GM19023 (cell line): ENCODE measurements around the gene TIE1.

Experiments used
- ATAC-seq: cut with Tn5 transposase; IDR thresholded peaks from one replicate; pipeline ENCODE4 v1.9.1; 2021; ENCODE audit warnings: mild to moderate bottlenecking, moderate library complexity; ENCODE audit not compliant: unreplicated experiment

TIE1 gene

GRCh38 chr1:43273708-43274107 lies 27.1 kb upstream of the TIE1 start:
- no peak for ATAC-seq

DNA sequence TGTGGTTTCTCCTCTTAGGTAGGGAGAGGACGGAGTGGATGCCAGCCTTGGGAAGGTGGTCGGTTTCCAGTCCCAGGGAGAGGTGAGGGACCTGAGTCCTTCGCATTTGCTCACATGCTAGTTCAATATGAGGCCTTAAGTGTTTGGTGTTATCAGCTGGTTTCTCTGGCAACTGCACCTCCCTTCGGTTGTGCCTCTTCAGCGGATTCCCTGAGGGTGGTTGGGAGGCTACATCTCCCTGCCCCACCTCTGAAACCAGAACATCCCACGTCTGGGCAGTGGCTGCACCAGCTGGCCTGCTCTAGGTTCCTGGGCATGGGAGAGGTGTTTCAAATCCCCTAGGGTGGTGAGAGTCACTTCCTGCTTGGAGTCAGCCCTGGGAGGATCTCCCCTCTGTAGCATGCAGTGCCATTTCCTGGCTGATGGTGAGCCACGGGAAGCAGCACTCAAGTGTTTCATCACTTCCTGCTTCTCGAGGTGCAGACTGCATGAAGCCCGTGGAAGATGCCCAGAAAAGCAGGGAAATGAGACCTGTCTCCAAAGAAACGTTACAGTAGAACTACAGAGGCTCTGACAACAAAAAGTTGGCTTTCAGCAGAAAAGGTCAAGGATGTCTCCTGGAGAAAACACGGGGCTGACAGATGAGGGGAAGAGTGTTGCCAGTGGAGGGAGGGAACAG lies 26.5 kb upstream of the TIE1 start:
- ATAC-seq, result no peak

DNA sequence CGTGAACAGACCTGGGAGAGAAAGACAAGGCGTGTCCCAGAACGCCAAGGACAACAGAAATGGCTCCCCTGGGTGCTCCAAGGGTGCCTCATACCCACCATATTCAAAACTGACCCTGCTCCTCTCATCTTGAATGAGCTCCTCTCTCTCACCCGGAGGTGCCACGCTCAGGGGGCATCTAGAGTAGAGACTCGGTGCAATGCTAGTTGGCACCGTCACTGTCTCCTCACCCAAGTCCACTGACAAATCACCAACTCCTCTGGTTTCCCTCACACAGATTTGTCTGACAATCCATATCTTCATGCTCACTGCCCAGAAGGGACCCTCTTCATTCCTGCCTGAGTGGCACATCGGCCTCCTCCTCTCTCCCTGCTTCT lies 26.0 kb upstream of the TIE1 start:
- no peak for ATAC-seq

DNA sequence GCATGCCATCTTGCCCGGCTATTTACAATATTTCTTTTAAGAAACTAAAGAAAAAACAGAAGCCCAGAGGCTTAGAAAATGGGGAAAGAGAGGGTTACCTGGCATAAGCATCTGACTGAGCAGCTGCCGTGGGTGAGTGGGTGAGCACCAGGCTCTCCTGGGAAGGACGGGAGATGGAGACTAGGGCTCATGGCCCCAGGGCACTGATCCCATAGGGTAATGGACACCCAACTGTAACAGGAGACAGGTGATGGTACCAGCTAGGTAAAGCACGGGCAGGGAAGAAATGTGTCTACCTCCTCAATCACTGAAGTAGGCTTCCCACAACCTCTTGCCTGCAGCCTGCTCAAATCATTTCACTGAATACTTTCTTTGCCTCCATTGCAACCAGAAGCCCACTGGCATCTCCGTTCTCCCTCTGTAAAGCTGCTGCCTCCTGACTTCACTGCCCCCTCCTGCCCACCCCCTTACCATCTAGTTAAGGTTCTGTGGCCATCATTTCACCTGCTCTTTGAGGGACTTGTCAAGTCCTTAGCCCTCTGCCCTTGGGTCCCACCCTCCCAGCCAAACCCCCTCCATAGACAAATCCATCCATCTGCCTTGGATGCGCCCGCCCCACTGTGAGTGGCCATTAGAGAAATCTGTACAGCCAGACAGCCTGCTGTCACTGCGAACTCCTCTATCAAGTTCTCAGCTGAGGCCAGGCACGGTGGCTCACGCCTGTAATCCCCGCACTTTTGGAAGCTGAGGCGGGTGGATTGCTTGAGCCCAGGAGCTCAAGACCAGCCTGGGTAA lies 24.8 kb upstream of the TIE1 start:
- ATAC-seq, result no peak

DNA sequence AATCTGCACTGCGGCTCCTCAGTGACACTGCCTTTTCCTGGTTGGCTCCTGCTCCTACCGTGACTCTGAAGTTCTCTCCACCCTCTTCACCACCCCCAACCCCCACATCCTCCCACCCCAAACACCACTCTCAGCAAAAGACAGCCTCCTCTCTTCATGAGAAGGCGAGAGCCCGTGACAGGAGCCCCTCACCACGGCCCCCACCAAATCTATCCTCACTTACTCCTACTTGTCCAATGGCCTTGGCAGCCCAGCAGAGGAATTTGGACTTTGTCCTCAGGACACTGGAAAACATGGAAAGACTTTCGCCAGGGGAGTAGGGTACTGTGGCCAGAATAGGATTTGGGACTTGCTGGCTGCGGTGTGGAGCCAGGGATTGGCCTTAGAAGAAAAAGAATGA lies 24.1 kb upstream of the TIE1 start:
- no peak for ATAC-seq

DNA sequence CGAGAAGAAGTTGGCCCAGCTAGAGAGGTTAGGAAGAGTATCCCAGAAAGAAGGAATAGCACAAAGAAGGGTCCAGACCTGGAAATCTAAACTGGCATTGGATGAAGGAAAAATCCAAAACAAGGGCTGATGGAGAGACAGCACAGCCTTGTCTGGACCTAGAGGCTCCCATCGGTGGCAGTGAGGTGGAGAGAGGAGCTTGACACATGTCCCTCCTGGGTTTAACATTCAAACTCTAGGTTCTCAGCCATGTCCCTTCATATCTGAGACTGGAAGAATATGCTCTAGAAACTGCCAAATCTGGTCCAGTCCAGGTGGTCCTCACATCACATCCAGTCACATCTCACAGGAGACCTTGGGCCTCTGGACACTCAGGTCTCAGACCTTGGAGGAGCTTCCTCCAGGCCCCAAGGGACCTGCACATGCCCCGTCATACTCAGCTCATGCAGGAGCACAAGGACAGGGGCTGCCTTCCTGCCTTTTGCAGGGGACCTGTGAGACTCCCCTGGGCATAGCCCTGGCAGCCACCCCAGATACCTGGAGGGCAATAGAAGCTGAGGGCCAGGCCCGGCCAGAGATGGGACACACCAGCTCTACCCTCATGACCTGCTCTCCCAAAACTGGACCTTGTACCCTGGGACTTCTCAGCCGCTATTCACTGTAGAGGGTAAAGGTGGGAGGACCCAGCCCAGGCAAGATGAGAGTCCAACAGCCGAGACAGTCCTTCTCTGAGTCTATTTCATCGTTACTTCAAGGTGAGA lies 23.5 kb upstream of the TIE1 start:
- no peak for ATAC-seq

- ATAC-seq, result no peak
Measured at GRCh38 chr1:43279161-43279560, 21.6 kb upstream of the TIE1 start.

GRCh38 chr1:43279666-43280065 lies 21.1 kb upstream of the TIE1 start:
- no peak for ATAC-seq

GRCh38 chr1:43280692-43281091 lies 20.1 kb upstream of the TIE1 start:
- no peak for ATAC-seq

DNA sequence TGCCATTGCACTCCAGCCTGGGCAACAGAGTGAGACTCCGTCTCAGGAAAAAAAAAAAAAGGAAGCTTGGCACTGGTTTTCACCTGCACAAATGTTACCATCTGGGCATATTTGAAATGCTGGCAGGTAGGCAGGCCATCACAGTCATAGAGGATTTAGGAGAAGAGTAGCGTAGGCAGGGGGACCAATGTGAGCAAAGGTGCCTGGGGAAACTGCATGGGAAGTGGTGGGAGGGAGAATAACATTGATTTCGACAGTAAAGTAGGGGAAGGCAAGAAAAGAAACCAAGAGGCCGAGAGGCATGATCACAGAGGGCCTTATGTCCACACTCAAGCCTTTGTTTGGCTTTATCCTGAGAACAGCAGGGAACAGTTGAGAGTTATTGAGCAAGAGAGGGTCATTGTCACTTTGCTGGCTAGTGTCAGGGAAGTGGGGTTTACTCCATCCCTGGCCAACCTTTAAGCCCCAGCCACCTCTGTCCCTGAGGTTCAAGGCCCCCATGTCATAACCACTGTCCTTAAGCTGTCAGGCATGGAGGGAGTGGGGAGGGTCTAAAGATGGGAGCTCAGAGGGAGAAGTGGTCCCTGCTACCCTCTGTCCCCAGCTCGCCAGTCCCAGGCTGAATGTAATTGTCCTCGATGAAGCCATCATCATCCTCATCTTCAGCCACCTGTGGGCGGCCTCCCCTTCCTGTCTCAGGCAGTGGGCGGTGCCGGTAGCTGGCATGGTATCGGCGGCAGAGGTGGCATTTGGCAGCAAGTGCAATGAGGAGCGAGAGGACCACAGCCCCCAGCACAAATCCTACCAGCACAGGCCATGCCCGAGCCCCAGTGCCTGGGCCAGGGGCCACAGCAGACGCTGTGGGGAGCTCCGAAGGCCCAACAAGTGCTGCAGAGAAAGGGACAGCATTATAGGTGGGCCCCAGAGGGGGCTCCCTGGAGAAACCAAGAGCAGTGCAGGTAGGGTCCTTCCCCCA lies 18.3 kb upstream of the TIE1 start:
- ATAC-seq, result no peak

- no peak for ATAC-seq
Measured at GRCh38 chr1:43284065-43284464, 16.7 kb upstream of the TIE1 start.

DNA sequence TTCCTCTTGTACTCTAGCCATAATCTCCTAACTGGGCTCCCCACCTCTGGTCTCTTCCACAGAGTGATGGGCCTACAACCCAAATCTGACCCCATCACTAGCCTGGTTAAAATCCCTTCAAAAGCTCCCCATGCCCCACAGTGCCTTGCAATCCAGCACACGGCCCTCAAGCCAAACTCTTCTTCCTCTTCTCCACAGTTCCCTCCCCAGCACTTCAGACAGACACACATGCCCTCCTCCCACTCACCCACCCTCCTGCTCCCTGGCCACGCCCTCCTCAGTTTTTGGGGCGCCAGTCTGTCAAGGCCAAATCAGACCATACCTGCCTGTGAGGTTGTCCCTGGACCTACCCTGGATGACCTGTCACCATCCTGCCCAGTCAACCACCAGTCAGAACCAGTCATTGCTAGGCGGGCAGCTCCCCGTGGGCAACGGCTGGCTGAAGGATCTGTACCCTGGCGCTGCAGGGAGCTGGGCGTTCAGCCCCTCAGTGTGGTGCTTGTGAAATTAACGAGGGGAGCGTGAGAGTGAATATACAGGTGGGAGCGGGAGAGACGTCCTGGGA lies 16.2 kb upstream of the TIE1 start:
- ATAC-seq, result no peak

DNA sequence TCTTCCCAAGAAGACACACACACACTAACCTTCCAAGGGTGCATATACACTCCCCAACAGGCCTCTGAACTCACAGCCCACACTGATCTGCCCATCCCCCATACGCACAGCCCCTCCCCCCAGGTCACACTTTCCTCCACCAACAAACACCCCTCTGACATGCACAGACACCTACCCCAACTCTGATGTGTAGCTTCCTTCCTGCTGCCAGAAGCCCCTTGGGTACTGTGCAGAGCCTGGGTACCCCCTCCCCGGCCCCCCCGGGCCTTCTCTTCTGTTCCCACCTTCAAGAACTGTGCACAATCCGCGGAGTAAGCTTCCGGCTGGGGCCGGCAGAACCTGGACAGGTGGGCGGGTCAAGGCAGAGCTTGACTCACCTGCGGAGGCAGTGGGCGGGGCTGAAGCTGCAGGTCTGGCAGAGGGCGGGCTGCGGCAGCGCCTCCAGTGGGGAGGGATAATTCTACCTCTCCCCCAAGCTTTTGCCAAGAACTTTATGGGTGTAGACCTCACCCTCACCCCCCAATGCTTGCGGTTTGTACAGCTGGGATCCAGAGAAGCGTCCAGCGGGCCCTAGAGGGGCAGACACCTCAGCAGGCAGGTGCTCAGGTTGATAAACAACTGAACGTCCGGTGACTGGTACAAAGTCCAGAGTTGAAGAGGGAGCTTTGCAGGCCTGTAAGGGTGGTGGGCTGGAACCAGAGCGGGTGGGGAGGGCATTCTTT lies 15.4 kb upstream of the TIE1 start, which contains the start of gene C1orf210:
Gene C1orf210, minus strand, starts transcription at position 313 of the 722 bp plus-strand sequence. CDS start 2,311 bp downstream, outside the sequence.
- ATAC-seq, result no peak

DNA sequence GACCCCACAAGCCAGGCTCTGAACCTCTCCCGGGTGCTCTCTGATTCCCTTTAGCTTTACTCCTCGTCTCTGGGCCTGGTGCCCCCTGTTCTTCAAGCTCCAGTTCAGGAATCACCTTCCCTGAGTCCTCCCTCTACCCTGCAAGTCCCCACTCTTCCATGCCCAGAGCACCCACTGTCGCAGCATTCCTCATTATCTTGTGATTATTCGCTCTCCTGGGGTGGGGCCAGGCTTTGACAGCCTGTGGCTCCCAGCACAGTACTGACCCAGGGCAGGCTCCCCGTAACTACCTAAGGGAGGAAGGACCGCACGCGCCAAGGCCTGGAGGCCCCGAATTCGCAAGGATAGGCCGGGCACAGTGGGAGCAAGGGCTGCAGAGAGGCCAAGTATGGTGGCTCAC lies 14.7 kb upstream of the TIE1 start:
- ATAC-seq, result no peak

DNA sequence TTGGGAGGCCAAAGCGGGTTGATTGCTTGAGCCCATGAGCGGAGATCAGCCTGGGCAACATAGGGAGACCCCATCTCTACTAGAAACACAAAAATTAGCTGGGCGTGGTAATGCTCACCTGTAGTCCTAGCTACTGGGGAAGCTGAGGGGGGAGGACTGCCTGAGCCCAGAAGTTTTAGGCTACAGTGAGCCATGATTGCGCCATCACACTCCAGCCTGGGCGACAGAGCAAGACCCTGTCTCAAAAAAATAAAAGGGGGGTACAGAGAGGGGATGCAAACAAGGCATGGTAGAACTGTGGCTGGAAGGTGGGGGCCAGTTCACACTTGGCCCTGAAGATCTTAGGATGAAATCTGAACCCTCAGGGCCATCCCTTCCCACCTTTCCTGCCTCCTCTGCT lies 14.2 kb upstream of the TIE1 start:
- no peak for ATAC-seq

DNA sequence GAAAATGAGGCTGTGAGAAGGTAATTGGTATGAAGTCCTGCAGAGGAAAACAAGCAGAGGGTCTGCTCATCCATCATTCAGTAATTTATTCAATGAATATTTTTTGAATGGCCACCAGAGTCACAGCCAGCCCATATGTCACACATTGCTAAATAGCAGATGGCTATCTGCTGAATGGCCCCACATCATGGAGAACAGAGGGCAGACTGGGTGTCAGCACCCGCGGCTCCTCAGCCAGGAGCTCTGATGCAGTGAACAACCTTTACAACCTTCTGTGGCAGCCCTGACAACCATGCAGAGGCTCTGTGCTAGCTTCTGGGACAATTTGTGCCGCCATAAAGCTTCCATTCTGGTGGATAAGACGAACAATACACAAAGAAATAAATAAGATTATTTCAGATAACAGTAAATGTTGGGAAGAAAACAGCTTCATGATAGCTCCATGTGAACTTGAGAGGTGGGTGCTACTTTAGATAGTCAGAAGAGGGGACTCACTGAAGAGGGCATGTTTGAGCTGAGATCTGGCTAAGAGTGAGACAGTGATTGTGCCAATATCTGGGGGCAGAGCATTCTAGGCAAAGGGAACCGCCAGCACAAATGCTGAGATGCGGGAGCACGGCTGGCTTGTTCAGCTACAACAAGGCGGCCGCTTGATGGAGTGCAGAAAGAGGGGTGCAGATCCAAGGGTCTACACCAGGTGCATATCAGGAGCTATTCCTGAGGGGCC lies 12.6 kb upstream of the TIE1 start:
- no peak for ATAC-seq

GRCh38 chr1:43288785-43289706 lies 11.7 kb upstream of the TIE1 start:
- ATAC-seq, result no peak

DNA sequence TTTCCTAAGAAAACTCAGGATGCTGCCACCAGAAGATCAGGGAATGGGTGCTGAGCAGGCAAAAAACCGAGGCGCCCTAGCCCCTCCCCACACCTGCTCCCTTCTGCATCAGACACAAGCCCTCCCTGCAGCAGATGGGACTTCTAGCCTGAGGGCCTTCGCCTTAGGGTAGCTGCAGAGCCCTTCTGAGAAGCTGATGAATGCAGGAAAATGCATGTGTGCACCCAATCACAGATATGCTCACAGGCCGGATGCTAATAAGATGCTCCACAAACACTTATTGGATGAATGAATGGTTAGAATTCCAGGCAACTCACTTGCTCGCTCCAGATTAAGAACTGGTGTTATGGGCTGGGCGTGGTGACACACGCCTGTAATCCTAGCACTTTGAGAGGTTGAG lies 8.6 kb upstream of the TIE1 start:
- ATAC-seq, result no peak
